GM18508 (cell line): ENCODE data around the gene DGKA.
"Not testable (repeated sequence)": the region's sequence is repeated elsewhere in the genome, so short reads cannot be mapped to it uniquely, and the experiment has no call there.

ENCODE experiments used
- ATAC-seq: cut with Tn5 transposase; IDR thresholded peaks from one replicate; pipeline ENCODE4 v1.9.1; 2021; ENCODE audit warnings: moderate number of reproducible peaks; ENCODE audit not compliant: insufficient read depth, unreplicated experiment

The DGKA gene

GRCh38 chr12:55995366-55995765 is 64.4 kb downstream of the DGKA start:
- no peak for ATAC-seq

- no peak for ATAC-seq
Measured at GRCh38 chr12:55996201-55996714, 65.3 kb downstream of the DGKA start.

- ATAC-seq = peak; percentile 94
Measured at GRCh38 chr12:55996715-55997534, 66.0 kb downstream of the DGKA start, which contains the start of gene SUOX. SUOX (plus strand) TSS chr12:55997276; CDS start chr12:56002222, 4,946 bp downstream.

GRCh38 chr12:55997535-55997859 is 66.5 kb downstream of the DGKA start:
- ATAC-seq = no peak

- not testable (repeated sequence) for ATAC-seq
Measured at GRCh38 chr12:55999522-55999921, 68.6 kb downstream of the DGKA start.

- ATAC-seq = not testable (repeated sequence)
Measured at GRCh38 chr12:55999999-56000540, 69.1 kb downstream of the DGKA start.

- no peak for ATAC-seq
Measured at GRCh38 chr12:56001487-56002100, 70.6 kb downstream of the DGKA start.

- ATAC-seq = not testable (repeated sequence)
Measured at GRCh38 chr12:56003376-56003775, 72.4 kb downstream of the DGKA start.
